HG03159 (cell line): ENCODE data around the gene OR2J2.
"Not testable (repeated sequence)": the region's sequence is repeated elsewhere in the genome, so short reads cannot be mapped to it uniquely, and the experiment has no call there.

Experiments
- ATAC-seq: cut with Tn5 transposase; IDR thresholded peaks from one replicate; pipeline ENCODE4 v1.9.1; 2021; ENCODE audit warnings: mild to moderate bottlenecking, moderate library complexity; ENCODE audit not compliant: unreplicated experiment

Gene OR2J2

DNA sequence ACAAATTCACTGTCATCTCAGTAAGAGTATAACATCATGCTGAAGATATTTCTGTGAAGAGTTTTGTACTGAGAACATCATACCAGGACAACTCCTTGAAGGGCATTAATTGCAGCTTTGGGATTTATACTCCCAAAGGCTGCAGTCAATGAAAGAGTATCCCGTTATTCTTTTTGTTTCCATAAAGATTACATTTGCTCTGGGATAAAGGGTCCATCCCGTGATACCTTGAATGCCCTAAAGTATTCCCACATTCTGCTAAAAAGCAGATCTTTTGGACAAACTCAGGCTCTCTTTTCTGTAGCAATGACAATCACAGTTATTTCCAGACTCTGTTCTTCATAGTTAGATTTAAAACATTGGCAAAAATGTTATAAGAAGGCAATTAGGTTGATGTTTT lies at the start of gene OR2J2:
OR2J2 (plus strand) TSS at position 301 of the 400 bp plus-strand sequence. CDS start 2,729 bp downstream, outside the sequence.
- not testable (repeated sequence) for ATAC-seq

DNA sequence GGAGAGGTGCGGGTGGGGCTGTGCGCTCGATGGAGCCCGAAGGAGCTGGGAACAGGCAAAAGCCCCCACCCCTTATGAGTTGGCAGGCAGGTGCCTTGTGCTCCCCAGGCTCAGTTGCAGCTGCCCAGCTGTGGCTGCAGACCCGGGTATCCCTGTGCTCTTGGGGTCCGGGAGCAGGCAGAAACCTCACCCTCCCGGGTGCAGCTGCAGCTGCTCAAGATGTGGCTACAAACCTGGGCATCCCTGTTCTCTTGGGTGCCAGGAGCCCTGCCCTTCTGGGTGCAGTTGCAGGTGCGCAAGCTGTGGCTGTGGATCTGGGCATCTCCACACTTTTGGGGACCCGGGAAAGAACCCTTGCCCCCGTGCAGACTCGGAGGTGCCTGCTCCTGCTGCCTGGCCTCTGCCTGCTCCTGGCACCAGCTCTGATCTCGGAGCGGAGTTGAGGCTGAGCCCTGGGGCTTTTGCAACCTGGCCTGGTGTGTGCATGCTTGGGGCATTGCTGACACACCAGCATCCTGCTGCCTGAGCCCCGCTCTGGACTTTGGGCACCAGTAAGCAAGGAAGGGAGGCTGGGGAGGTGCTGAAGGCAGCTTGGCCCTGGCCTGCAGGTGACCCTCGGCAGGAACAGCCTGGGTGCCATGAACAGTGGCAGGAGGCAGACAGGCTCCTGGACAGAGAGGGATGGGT lies 41.2 kb upstream of the OR2J2 start:
- no peak for ATAC-seq

DNA sequence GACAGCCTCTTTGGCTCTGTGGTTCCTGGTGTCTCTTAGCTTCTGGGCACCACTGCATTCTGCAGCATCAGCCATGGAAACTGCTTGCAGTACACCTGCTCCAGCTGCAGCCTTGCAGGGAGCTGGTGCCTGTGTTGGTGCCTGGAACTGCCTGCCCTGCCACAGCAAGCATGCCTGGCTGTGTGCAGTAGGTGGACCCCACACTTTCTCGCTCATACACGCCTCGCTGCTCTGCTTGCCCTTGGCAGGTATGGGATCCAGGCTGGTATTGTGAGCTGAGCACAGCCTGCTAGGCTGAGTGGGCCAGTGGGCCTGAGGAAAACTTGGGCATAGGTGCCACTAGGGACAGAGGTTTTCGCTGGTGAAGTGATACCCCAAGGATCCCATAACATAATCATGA lies 40.1 kb upstream of the OR2J2 start:
- no peak for ATAC-seq

- ATAC-seq = no peak
These were observed 39.0 kb upstream of the OR2J2 start for GRCh38 chr6:29131691-29132090.

DNA sequence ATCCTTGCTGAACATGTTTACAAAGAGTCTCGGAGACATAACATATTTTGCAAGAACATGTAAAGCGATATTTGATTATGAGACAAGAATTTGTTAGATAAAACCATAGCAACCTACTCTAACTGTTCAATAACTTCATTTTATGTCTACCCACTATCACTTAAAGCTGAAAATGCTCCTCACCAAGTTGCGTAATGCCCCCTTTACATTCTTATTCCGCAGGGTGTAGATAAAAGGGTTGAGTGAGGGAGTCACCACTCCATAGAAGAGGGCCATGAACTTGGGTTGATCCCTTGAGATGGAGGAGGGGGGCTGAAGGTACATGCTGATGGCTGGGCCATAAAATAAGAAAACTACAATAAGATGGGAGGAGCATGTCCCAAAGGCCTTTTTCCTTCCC lies 33.0 kb upstream of the OR2J2 start:
- ATAC-seq = no peak

DNA sequence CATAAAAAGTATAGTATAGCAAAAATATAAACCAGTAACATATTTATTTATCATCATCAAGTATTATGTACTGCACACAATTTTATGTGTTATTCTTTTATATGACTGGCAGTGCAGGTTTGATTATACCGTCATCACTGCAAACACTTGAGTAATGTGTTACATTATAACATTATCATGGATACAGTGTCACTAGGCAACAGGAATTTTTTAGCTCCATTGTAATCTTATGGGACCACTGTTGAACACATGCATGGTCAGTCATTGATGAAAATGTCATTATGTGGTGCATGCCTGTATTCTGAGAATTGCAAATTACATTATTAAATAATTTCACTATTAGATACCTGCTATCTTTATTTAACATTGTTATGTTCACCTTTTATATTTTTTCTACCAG lies 29.1 kb upstream of the OR2J2 start:
- no peak for ATAC-seq

DNA sequence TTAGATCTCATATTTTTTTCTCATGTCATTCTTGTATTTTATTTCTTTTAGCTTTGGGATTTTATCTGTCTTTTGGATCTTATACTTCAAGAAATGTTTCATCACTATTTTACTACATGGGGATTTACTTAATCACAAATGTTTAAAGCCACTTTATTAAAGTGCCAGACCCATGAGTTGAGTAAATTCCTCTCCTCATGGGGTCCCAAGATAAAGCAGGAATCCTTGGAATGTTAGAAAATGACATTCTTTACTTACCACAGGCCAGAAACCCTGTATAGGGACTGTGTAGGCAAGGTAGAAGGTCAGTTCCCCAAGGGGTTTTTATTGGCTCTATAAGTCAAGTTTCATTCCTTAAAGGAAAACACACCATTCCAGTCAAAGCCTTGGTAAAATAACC lies 28.4 kb upstream of the OR2J2 start:
- ATAC-seq = no peak

- no peak for ATAC-seq
These were observed 24.5 kb upstream of the OR2J2 start for GRCh38 chr6:29146179-29146578.

- no peak for ATAC-seq
These were observed 23.6 kb upstream of the OR2J2 start for GRCh38 chr6:29147074-29147473.

DNA sequence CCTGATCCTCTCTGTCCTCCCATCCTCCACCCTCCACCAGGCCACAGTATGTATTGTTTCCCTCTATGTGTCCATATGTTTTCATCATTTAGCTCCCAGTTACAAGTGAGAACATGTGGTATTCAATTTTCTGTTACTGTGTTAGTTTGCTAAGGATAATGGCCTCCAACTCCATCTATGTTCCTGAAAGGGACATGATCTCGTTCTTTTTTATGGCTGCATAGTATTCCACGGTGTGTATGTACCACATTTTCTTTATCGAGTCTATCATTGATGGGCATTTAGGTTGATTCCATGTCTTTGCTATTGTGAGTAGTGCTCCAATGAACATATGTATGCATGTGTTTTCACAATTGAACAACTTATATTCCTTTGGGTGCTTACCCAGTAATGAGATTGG lies 21.3 kb upstream of the OR2J2 start:
- not testable (repeated sequence) for ATAC-seq

DNA sequence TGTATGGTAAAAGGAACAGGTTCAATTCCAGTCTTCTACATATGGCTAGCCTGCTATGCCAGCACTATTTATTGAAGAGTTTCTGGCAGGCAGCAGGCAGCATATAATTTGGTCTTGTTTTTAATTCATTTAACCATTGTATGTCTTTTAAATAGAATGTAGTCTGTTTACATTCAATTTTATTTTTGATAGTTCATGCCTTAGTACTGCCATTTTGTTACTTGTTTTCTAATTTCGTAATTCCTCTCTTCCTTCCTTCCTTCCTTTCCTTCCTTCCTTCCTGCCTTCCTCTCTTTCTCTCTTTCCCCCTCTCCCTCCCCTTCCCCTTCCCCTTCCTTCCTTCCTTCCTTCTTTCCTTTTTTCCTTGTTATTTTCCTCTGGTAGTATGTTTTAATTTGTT lies 17.6 kb upstream of the OR2J2 start:
- ATAC-seq = no peak

GRCh38 chr6:29155182-29155581 lies 15.5 kb upstream of the OR2J2 start:
- not testable (repeated sequence) for ATAC-seq

DNA sequence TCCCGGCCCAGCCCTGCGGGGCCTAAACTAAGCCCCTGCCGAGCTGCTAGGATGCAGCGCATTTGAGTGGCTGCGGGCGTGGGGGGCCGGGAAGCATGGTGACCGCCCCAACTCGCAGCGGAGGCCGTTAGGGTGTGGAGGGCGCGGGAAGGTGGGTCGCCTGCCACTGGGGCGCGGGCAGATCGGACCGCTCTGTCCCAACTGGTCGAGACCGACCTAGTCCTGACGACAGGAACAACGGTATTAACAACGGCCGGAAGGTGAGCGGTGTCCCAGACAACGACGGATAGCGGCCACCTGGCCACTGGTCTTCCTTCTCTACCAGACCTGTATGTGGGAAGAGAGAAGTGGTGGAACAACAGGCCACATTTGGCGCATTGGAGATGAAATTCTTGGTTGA lies 10.8 kb upstream of the OR2J2 start:
- not testable (repeated sequence) for ATAC-seq

- not testable (repeated sequence) for ATAC-seq
These were observed 5.1 kb upstream of the OR2J2 start for GRCh38 chr6:29165571-29165970.

- no peak for ATAC-seq
These were observed 1.0 kb downstream of the OR2J2 start for GRCh38 chr6:29171736-29172135.

GRCh38 chr6:29183594-29183993 lies 12.9 kb downstream of the OR2J2 start:
- no peak for ATAC-seq

DNA sequence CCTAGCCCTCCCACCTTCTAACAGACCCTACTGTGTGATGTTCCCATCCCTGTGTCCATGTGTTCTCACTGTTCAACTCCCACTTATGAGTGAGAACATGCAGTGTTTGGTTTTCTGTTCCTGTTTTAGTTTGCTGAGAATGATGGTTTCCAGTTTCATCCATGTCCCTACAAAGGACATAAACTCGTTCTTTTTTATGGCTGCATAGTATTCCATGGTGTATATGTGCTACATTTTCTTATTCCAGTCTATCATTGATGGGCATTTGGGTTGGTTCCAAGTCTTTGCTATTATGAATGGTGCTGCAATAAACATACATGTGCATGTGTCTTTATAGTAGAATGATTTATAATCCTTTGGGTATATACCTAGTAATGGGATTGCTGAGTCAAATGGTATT lies 18.0 kb downstream of the OR2J2 start:
- ATAC-seq = not testable (repeated sequence)

DNA sequence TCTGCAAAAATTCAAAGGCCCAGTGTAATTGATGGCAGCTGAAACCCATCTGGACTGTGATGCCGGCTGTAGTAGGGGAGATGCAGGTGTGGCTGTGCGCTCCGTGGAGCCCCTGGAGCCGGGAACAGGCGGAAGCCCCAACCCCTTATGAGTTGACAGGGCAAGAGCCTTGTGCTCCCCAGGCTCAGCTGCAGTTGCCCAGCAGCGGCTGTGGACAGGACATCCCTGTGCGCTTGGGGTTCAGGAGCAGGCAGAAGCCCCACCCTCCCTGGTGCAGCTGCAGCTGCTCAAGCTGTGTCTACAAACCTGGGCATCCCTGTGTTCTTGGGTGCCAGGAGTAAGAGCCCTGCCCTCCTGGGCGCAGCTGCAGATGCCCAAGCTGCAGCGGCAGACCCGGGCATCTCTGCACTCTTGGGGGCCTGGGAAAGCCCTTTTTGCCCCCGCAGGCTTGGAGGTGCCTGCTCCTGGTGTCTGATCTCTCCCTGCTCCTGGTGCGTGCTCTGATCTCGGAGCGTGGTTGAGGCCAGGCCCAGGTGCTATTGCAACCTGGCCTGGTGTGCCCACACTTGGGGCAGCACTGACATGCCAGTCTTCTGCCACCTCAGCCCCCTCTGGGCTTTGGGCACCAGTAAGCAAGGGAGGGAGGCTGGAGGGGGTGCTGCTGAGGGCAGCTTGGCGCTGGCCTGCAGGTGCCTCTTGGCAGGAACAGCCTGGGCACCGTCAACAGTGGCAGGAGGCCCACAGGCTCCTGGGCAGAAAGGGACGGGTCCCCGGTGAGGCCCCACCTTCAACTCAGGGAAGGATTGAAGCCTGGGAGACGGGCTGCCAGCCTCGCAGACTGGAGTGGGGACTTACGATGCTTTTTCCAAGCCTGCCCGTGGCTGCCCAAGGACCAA lies 30.3 kb downstream of the OR2J2 start:
- ATAC-seq = no peak

- ATAC-seq = no peak
These were observed 31.3 kb downstream of the OR2J2 start for GRCh38 chr6:29201966-29202365.

GRCh38 chr6:29211488-29211887 lies 40.8 kb downstream of the OR2J2 start:
- ATAC-seq = no peak

DNA sequence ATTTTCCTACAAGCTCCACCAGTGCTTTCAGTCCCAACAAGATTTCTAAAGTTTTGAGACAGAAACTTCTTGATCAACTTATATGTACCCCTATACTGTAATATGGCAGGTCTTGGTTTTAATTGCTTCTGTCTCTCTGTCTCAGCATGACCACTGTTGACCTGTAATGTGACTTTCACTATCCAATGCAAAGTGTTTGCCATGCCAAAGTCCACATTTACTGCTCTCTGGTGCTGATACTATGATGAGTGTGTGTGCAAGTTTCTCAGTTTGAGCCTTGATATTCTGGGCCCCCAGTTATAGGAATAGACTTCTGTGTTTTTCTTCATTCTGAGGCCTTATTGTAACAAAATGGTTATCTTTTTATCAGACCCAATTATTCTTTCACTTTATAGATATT lies 45.8 kb downstream of the OR2J2 start:
- no peak for ATAC-seq

DNA sequence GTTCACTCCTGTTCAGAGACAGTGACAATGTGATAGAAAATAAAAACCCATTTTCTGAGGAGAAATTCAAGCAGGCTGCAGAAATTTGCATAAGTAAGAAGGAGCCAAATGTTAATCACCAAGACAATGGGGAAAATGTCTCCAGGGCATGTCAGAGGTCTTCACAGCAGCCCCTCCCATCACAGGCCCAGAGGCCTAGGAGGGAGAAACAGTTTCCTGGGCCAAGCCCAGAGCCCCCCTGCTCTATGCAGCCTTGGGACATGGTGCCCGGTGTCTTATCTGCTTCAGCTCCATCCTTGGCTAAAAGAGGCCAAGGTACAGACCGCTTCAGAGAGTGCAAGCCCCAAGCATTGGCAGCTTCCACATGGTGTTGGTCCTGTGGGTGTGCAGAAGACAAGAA lies 46.5 kb downstream of the OR2J2 start:
- not testable (repeated sequence) for ATAC-seq
